HG02798 (cell line): ENCODE measurements around the gene CYP26C1.

ENCODE experiments used
- ATAC-seq: cut with Tn5 transposase; IDR thresholded peaks from one replicate; pipeline ENCODE4 v1.9.1; 2021; ENCODE audit warnings: mild to moderate bottlenecking; ENCODE audit not compliant: unreplicated experiment, poor library complexity

The CYP26C1 gene

DNA sequence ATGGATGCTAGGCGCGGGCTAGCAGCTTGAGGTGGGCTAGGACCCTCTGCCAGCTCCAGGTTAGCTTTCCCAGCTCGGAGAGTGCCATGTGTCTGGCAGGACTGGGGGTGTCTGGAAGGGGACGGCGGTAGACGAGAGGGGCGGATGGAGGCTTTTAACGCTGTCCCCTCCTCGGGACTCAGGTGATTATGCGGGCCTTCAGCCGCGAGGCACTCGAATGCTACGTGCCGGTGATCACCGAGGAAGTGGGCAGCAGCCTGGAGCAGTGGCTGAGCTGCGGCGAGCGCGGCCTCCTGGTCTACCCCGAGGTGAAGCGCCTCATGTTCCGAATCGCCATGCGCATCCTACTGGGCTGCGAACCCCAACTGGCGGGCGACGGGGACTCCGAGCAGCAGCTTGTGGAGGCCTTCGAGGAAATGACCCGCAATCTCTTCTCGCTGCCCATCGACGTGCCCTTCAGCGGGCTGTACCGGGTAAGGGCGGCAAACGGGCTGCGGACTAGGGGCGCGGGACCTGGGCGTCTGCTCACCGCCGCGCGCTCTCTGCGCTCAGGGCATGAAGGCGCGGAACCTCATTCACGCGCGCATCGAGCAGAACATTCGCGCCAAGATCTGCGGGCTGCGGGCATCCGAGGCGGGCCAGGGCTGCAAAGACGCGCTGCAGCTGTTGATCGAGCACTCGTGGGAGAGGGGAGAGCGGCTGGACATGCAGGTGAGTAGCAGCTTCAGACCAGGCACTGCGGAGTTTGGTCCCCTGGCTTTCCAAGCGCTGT lies 14.2 kb downstream of the CYP26C1 start:
- no peak for ATAC-seq

DNA sequence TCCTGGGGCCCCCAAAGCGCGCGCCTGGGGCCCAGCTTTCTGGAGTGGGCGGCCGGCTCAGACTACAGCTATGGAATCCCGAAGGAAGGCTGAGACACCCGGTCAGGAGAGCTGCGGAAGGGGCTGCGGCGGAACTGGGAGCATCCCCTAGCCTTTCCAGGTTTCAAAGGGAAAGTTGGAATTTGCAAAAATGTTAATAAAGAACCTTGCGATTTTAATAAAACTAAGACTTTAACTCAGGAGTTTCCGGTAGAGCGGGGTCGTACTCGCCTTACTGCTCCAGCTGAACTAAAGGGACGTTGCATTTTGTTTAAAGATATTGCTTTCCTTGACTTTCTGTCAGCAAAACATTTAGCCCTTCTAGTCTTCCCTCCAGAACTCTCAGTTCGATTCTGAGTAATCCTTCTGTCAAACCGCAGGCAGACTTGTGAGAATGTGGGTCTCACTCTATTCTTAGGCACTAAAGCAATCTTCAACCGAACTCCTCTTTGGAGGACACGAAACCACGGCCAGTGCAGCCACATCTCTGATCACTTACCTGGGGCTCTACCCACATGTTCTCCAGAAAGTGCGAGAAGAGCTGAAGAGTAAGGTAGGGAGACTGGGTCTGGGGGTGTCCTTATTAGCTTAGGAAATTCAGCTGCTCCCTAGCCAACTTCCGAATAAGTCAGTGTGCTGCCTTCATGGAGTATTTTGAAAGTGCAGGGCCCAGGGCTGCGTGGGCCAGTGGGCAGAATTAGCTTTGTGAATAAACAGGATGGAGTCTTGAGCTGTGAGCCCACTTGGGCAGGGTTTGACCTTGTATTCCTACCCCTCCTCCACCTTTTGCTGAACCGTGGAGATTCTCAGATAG lies 15.0 kb downstream of the CYP26C1 start:
- no peak for ATAC-seq

DNA sequence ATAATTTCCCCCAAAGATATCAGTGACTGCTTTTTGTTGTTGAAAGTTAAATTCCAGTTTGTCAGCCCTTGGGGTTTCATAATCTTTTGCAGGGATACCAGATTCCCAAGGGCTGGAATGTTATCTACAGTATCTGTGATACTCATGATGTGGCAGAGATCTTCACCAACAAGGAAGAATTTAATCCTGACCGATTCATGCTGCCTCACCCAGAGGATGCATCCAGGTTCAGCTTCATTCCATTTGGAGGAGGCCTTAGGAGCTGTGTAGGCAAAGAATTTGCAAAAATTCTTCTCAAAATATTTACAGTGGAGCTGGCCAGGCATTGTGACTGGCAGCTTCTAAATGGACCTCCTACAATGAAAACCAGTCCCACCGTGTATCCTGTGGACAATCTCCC lies 16.3 kb downstream of the CYP26C1 start:
- ATAC-seq: no peak

DNA sequence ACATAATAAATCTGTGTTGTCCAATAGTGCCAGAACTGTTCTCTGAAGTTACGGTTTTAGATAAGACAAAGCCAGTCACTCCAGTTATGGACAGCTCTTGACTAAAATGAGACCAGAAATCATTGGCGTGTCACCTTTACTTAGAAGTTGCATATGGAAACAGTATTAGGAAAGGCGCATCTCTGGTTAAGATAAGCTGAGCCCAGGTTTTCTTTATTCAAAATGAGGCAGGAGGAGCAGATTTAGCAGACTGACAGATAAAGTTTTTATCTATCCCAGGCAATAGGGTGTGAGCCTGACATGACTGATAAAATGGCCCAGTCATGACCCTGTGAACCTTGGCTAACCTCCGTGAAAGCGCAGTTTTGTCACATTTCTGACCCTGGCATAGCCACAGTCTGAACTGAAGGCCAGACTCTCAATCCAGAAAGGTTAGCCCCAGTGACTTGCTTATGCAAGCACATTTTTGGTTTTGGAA lies 17.3 kb downstream of the CYP26C1 start:
- no peak for ATAC-seq

DNA sequence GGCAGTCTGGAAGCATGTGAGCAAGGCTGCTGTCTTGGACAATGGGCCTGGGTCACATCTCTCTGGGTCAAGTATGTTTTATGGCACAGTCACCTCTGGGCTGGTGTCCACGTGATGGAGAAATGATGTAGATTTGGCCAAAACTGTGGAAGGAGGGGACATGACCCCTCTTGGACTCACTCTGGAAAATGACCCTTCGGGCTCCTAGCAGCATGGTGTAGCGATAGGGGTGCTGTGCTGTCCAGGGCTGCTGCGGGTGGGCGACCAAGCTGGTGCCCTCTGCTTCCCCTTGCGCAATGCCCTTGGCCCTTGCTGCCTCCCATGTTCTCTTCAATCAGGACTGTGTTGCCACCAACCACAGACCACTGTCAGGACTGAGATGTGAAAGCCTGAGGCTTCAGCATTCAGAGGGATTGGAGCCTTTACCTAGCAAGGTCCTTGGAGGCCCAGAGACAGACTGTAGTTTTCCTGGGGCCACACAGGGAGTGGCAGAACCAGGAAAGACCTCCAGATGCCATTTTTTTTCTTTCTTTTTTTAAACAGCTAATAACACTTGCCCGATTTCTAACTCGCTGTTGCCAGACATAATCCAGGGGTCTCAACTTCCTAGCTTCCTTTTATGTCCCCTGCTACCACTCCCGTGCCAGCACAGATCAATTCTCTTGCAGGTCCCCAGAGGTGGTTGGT lies 19.2 kb downstream of the CYP26C1 start:
- no peak for ATAC-seq

DNA sequence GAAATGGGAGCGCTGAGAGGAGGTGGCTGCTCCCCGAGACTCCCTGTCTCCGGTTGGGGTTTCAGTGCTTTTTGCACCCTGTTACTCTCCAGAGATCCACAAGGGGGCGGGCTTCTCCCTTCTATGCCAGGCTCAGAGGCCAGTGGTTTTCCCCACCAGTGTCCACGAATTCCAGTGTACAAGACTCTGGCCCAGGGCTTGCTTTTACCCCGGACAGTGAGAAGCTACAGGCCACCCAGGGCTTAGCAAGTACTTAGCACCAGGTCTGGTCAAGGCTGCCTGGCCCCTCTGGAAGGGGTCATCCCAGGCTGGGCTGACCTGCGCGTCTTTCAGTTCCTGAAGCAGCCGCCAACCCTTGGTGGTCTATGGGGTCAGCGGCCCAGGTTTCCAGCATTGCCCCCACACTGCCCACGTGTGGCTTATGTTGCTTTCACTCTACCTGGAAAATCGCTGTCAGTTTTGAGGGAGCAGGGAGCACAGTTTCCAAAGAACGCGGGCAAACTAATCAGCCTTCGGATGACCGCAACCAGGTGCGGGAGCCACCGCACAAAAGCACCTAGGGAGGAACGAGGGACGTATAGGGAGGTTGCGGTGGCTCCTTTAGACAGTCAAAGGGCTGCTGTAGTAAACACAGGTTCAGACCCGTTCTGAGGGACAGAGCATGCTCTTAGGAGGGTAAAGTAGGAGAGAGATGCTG lies 19.9 kb downstream of the CYP26C1 start:
- peak; percentile 75 for ATAC-seq

DNA sequence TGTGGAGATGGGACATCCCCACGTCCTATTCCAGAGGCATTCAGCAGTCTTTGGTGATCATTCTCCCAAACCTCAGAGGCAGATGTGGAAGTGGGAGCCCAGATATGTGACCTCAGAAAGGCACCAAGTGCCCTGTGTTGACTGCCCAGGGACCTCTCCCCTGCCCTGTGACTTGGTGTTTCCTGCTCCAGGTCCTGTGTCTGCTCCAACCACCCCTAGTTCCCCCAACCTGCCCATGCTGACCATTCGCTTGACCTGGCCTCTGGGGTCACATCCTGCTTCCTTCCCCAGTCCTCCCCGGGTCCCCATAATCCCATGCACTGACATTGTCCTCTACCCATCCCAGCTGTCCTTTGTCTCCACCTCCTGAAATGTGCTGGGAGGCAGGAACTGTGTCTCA lies 20.7 kb downstream of the CYP26C1 start:
- no peak for ATAC-seq

DNA sequence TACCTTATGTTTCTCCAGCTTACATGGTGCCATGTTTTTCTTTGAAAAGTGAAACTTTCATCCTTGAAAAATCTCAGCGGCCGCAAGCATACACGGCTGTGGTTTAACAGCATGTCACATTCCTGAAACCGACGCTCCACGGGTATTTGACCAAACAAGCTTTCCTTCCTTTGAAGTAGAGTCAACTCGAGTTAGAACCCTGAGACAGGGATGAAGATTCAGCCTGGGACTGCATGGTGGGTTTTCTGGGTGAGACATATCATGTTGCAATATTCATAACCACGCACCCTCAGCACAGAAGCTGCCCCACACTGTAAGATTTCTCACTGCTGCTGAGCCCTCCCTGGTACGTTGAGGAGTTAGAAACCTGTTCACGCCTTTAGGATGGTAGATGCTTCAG lies 21.2 kb downstream of the CYP26C1 start:
- ATAC-seq: no peak

DNA sequence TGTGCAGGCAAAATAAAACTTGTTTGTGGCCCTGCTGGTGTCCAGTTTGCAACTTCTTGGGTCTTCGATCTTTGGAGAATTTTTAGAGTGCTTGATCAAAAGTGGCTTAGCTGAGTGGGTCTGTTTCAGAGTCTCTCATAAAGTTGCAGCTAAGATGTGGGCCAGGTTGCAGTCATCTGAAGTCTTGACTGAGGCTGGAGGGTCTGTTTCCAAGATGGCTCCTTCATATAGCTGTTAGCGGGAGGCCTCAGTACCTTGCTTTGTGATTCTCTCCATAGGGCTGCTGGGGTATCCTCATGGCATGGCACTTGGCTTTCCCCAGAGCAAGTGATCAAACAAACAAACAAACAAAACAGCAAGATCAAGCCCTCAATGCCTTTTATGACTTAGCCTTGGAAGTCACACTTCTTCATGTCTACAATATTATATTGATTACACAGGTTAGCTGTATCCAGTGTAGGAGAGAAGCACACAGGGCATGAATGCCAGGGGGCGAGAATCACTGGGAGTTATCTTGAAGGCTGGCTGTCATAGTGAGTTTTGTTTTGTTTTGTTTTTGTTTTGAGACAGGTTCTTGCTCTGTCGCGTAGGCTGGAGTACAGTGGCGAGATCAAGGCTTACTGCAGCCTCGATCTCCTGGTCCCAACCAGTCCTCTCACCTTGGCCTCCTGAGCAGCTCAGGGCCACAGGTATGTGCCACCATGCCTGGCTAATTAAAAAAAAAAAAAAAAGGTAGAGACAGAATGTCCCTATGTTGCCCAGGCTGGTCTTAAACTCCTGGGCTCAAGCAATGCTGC lies 23.3 kb downstream of the CYP26C1 start:
- ATAC-seq: no peak

DNA sequence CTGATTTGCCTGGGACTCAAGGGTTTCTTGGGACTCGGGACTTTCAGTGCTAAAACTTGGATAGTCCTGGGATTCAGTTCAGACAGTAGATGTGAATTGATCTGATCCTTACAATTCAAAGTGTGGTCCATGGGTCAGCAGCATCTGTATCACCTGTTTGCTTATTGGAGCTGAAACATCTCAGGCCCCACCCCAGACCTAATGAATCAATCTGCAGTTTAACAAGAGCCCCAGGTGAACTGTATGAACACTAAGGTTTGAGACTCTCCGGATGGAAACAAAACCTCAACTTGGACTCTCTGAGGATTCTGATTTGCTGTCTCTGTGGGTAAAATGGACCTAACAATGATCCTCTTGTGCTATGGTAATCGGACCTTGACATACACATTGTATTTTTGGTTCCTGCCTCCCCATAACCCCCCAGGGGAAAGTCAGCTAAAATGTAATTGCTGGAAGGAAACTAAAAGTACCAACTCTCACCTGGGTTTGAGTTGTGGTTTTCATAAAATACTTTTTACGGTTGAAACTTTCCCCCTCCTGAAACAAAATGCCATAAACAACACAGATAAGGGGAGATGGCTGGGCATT lies 24.8 kb downstream of the CYP26C1 start:
- no peak for ATAC-seq

DNA sequence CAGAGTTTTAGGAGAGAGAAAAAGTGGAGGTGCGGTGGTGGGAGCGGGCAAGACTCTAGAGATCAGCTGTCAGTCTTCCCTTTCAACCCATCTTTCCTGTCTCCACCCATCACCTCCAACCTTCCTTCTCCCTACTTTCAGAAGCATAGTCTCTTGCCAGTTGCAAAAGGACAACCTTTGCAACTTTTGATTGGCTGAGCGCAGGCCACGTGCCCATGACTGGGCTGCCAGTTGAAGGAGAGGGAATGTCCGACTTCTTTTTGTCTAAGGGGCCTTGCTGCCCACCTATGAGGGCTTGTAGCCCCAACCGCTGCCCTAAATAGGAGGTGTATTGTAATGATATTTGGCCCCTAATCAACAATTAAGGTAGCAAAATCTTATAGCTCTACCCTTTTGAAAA lies 25.7 kb downstream of the CYP26C1 start:
- no peak for ATAC-seq

DNA sequence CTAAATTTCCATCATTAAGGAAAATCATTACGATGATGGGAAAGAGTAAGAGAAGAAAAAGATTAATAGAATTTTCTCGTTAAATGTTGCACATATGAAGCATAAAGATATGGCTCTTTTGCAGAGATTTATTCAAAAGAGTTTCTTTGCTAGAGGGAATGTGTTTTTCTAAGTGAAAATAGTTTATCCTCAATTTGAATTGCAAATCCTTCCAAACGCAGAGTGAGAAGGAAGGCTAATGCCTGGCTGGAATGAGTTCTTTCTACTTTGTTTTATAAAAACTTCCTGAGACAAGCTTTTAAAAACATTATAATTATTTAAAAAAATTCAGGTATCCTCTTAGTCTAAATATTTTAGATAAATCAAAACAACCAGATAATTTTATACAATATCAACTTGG lies 27.2 kb downstream of the CYP26C1 start:
- ATAC-seq: no peak

DNA sequence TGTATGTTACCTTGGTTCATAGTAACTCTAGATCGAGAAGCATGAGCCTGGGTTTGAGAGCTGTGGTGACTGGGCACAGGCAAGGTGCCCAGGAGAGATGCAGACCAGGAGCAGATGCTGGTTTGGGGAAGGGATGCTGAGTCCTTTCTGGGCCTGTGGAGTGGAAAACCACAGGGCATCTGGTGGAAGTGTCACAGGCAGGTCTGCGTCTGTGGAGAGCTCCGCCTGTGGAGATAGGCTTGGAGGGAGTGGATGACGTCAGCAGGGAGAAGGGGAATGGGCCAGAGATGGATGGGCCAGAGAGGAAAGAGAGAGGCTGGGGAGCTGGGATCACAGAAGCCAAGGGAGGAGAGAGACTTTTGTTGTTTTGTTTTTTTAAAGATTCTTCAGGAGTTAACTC lies 27.9 kb downstream of the CYP26C1 start:
- no peak for ATAC-seq

DNA sequence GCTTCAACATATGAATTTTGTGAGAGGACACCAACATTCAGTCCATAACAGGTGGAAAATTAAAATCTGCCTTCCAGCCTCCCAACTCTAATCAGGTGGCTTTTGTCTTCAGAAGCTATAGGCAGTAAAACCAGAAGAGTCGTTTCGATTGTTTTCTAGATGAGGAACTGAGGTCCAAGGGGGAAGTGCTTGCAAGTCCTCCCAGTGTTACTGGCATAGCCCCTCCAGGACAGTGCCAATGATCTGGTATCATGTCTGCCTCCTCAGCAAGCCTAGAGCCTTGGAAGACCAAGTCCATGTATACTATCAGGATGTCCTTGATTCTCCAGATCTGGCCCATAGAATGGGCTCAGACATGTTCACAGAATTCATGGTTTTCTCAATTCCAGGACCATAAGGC lies 30.0 kb downstream of the CYP26C1 start:
- no peak for ATAC-seq

DNA sequence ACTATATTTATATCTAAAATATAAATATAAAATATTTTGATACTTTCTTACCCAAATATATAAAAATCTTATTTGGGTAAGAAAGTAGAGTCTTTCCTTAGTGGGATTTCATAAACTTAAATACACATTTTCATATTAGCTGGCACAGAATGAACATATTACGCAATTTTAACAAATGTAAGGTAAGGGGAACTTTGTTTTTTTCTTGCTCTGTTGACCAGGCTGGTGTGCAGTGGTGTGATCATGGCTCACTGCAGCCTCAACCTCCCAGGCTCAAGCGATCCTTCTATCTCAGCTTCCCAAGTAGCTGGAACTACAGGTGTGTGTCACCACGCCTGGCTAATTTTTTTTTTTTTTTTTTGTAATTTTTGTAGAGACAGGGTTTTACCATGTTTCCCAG lies 31.4 kb downstream of the CYP26C1 start:
- ATAC-seq: no peak

DNA sequence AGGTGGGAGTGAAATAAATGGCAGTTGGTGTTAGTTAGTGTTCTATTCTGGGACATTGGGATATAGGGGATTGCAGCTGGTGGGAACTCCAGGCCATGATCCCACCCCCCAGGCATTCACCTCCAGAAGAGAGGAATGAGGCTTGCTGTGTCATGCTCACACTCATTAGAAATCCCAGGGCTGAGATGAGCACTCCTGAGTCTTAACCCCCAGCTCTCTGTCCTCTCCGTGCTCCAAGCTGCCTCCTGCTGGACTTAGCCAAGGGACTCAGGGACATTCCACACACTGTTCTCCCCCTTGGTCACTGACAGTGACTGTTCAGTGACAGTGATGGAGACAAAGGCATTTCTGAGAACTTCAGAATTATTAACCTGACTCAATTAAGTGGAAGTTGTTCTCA lies 34.6 kb downstream of the CYP26C1 start:
- no peak for ATAC-seq

DNA sequence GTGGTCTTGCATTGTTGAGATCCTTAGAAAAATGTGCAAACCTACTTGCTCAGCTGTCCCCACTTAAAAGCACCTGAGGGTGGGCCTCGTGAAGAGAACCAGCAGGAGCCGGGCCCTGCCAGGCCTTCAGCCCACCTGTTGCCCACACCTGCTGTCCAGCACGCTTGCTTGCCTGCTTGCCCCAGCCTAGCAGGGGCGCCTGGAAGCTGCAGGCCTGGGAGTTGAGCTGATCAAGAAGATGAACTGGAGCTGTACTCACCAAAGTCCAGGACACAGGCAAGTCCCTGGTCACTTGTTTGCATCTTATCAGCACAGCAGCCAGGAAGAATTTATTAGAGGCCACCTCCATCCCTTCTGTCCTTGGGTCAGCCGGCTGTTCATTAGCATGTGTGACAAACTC lies 36.3 kb downstream of the CYP26C1 start:
- no peak for ATAC-seq

DNA sequence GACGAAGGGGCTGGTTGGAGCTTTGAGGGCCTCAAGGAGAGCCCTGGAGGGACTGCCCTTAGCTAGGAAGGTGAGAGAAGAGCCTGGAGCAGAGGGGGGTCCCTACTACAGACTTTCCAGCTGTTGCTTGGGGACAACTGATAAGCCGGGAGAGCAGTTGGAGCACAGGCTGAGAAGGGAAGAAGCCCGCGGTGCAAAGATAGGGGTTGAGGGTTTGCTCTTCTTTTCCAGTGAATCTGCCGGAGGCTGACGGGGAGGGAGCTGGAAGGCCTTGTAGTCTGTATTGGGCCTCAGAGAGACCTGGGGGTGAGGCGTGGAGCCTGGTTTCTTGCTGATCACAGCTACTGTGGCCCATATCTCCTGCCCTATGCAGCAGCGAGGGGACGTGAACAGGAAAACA lies 36.8 kb downstream of the CYP26C1 start:
- no peak for ATAC-seq

DNA sequence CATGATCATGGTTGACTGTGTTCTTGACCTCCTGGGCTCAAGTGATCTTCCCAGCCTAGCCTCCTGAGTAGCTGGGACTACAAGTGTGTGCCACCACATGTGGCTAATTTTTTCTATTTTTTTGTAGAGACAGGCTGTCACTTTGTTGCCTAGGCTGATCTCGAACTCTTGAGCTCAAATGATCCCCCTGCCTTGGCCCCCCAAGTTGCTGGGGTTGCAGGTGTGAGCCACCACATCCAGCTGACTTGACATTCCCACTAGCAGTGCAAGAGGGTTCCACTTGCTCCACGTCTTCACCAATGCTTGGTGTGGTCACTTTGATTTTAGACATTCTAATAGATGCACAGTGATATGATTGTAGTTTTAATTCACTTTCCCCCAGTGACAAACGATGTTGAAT lies 38.2 kb downstream of the CYP26C1 start:
- no peak for ATAC-seq
